Amygdala (tissue), 56 donors: ENCODE results near the gene KCNAB1.
"Not testable (repeated sequence)": the region's sequence is repeated elsewhere in the genome, so short reads cannot be mapped to it uniquely, and the experiment has no call there.

Source experiments
- DNase-seq, 56 donors: peaks; one replicate each; lab custom pipeline; 2025; lab: John Stamatoyannopoulos, UW

KCNAB1 gene

DNA sequence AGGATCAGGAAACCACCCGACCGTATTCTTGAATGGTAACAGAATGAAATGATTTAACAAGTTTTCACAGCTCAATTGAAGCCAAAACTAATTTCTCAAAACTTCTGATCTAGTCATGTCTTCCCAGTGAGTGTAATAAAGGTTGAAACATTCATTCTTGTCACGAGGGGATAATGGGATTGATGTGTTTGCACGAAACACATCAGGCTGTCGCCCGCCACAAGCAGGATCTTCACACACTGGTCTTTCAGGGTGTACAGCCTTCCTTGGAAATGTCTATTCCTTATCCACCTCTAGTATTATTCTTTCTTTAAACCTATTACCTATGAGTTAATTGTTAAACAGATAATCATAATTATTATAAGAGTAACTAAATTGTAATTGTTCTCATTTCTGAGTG is 94.3 kb downstream of the KCNAB1 start:
- DNase-seq = no peak

DNA sequence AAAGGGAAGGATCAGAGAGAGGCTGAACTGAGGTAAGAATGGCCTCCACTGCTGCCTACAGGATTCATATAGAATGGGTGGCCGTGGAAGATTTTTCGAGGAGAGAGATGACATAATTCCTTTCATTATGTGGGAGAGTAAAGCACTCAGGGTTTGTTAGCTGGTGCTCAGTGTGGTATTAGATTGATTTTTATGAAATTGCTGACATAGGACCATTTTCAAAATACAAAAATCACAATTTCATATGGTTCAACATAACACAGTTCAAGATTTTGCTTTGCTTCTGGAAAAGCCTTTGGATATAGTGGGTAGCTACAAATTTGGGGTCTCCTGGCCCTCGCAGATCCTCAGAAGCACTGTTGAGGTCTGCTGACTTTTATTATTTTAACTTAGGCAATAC is 95.4 kb downstream of the KCNAB1 start:
- no peak for DNase-seq

- DNase-seq = no peak
These were observed 95.8 kb downstream of the KCNAB1 start for GRCh38 chr3:156216216-156216615.

DNA sequence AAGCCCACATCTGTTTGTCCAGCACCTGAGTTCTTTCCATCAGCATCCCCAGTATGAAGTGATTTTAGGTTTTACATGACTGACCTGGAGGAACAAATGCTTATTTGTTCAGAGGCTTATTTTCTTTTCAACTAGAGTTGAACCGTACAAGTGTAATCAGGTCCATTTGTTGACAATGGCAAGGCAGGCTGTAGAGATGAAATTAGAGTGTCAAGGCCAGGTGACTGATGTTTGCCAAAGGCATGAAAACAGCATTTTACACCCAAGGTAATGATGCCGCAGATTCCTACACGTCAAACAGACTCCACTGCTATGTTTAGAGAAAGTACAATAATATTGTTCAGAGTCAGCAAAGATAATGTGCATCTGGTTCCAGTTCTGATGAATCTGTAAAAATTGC is 96.5 kb downstream of the KCNAB1 start:
- DNase-seq = no peak

DNA sequence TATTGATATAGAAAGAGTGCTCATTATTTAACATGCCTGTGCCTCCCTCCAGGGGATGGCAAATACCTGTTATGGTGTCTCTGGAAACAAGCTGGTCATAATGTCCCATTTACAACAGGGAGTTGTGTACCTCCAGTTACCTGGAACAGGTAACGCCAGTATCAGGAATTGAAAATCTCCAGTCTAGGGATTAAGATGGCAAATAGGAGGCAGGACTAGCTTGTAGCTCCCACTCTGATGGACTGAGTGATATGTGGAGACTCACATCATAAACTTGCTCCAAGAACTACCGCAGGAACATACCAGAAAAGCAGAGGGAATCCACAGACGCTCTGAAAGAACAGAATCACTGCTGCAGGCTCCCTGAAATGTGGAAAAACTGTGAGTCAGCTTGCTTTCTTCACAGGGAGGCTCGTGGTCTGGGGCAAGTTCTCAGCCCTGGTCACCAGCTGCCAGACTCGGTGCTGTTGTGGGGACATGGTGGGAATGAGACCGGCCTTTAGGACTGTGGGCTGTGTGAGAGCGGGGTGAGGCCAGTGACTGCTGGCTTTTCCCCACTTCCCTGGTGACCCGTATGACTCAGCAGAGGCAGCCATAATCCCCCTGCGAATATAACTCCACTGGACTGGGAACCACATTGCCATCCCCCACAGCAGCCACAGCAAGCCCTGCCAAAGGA is 97.4 kb downstream of the KCNAB1 start:
- no peak for DNase-seq

- DNase-seq = no peak
These were observed 98.0 kb downstream of the KCNAB1 start for GRCh38 chr3:156218353-156218744.

DNA sequence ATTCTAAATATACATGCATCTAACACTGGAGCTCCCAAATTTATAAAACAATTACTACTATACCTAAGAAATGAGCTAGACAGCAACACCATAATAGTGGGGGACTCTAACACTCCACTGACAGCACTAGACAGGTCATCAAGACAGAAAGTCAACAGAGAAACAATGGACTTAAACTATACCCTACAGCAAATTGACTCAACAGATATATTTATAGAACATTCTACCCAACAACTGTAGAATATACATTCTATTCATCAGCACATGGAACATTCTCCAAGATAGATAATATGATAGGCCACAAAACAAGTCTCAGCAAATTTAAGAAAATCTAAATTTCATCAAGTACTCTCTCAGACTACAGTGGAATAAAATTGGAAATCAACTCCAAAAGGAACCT is 102.0 kb downstream of the KCNAB1 start:
- DNase-seq = not testable (repeated sequence)

DNA sequence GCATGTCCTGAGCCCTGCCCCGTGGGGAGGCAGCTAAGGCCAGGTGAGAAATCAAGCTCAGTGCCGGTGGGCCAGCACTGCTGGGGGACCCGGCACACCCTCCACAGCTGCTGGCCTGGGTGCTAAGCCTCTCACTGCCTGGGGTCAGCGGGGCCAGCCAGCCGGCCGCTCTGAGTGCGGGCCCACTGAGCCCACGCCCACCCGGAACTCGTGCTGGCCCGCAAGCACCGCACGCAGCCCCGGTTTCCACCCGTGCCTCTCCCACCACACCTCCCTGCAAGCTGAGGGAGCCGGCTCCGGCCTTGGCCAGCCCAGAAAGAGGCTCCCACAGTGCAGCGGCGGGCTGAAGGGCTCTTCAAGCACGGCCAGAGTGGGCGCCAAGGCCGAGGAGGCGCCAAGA is 103.7 kb downstream of the KCNAB1 start:
- not testable (repeated sequence) for DNase-seq

DNA sequence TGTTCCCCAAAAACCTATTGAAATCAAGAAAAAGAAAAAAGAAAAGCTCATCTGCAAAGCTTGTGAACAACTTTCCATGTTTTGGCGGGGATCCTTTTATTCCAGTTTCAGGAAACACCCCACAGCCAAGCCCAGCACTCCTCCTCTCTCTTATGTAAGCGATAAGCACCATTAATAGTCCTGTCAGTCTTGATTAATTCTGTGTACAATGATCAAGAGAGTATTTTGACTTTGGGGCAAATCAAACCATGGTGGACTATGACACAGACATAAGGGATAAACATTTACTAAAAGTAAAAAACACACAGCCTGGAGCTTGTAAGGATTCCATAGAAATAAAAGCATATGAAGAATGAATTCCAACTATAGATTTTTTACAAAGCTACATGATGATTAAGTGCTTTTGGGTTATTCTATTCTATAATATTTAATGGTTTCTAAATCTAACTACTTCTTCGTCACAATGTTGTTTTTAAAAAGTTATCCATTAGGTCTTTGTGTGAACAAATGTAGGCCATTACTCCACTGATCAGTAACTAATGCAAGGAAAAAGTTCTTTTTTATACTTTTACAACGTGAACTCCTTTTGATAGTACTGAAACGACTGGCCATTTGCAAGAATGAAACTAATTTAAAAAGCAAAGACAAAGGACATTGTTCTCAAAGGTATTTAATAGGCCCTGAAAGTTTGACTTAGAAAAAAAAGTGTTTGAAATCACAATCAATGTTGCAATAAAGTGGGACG is 106.5 kb downstream of the KCNAB1 start:
- no peak for DNase-seq

DNA sequence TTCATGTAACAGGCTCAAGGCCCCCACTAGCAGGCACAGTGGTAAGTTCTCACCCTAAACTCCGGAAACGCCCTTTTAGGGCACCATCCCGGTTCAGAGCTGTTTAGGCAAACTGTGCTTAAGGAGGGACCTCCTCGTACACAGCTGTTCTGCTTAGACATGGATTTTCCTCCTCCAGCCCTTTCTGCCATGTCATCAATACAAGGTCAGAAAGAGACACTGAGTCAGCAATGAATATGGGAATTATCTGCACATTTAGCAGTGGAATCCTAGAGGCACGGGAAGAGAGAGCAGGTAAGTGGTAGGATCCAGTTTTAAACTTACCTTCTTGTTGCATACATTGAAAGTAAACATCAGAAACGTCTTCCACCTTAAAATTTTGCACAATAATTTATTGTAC is 107.3 kb downstream of the KCNAB1 start:
- no peak for DNase-seq

- no peak for DNase-seq
These were observed 110.0 kb downstream of the KCNAB1 start for GRCh38 chr3:156230278-156230900.

- not testable (repeated sequence) for DNase-seq
These were observed 110.8 kb downstream of the KCNAB1 start for GRCh38 chr3:156231221-156231620.

- no peak for DNase-seq
These were observed 113.5 kb downstream of the KCNAB1 start for GRCh38 chr3:156233876-156234275.

DNA sequence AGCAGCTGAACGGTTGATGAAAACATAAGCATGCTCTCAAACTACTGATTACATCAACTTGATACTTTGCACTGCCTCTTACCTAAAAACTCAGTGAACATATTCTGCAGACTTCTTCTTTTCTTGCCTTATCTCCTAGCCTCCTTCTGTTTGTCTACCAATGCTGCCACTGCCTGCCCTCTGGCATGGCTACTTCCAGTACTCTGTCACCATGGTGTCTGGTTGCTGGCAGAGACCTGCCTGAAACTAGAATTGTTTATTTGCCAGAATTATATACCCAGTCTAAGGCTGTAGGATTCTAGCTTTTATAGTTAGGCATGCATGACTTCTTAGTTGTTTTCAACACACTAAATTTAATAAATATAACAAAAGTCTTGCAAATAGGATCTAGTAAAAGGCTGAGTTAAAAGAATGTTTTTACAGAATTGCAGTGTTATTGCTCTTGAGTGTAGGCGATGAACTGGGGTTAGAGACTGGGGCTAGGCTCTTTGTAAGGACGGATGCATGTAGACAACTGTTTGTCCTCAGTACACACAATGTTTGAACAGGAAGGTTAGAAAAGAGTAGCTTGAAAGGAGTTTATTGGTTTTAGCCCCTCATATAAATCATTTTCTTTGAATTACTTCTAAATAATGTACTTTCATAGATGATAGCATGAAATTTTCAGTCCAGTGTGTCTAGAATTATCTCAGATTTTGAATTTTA is 116.3 kb downstream of the KCNAB1 start:
- DNase-seq = no peak

GRCh38 chr3:156240642-156241041 is 120.3 kb downstream of the KCNAB1 start:
- DNase-seq = no peak

- peak in 3 of 56 donors; percentile 0 to 5 (median 1) for DNase-seq
These were observed 126.8 kb downstream of the KCNAB1 start for GRCh38 chr3:156246961-156247725.

GRCh38 chr3:156250550-156250949 is 130.2 kb downstream of the KCNAB1 start:
- DNase-seq = no peak

DNA sequence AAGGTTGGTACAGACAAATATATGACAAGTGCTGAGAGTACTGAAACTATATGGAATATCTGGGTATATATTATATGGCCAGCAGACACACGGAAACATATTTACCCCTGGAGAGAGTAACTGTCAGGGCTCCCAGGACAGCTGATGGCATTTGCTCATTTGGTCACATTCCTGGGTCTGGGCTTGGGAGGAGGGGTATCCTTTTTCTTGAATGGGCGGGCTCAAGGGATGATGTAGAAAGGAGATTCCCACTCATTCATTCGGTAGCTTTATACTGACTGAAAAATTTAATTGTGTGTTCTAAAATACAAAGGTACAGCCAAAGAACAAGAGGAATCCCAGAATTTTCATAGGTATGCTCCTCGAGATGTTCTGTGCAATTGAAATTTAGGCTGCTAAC is 131.0 kb downstream of the KCNAB1 start:
- DNase-seq = no peak

GRCh38 chr3:156252656-156253055 is 132.3 kb downstream of the KCNAB1 start:
- no peak for DNase-seq

DNA sequence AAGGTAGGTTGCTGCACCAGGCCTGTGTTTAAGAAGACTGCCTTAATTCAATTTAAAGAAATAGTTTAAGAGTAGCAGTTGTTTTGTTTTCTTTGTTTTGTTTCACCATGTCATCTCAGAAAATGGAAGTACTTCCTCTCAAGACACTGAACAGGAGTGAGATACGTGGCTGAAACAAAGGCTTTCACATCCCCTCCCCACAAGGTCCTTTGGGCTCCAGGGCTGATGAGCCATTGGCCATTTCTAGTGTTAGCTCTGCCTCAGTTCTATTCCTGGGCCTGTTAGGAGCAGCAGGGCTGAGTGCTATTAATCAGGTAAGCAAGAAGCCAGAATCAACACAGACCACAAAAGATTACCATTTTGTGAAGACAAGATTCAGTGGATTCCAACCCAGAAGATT is 132.8 kb downstream of the KCNAB1 start:
- no peak for DNase-seq
